D721Med (cell line): ENCODE results near the gene MXD4.
"Not testable (repeated sequence)": the region's sequence is repeated elsewhere in the genome, so short reads cannot be mapped to it uniquely, and the experiment has no call there.

Experiments used
- DNase-seq: peaks from one replicate; pipeline ENCODE4 v3.0.0; 2011; ENCODE audit warnings: low spot score; ENCODE audit not compliant: insufficient read length
- FAIRE-seq: peaks from 2 replicates; lab custom pipeline; 2011; peaks lifted over from hg19 to GRCh38; lab: Jason Lieb, UNC
- TF ChIP-seq, protein P1 (sequence below): IDR thresholded peaks from 2 replicates; pipeline ENCODE4 v1.5.1; 2012; ENCODE audit warnings: mild to moderate bottlenecking, control low read depth; ENCODE audit not compliant: insufficient read depth; ENCODE audit errors: missing control alignments

Gene MXD4

DNA sequence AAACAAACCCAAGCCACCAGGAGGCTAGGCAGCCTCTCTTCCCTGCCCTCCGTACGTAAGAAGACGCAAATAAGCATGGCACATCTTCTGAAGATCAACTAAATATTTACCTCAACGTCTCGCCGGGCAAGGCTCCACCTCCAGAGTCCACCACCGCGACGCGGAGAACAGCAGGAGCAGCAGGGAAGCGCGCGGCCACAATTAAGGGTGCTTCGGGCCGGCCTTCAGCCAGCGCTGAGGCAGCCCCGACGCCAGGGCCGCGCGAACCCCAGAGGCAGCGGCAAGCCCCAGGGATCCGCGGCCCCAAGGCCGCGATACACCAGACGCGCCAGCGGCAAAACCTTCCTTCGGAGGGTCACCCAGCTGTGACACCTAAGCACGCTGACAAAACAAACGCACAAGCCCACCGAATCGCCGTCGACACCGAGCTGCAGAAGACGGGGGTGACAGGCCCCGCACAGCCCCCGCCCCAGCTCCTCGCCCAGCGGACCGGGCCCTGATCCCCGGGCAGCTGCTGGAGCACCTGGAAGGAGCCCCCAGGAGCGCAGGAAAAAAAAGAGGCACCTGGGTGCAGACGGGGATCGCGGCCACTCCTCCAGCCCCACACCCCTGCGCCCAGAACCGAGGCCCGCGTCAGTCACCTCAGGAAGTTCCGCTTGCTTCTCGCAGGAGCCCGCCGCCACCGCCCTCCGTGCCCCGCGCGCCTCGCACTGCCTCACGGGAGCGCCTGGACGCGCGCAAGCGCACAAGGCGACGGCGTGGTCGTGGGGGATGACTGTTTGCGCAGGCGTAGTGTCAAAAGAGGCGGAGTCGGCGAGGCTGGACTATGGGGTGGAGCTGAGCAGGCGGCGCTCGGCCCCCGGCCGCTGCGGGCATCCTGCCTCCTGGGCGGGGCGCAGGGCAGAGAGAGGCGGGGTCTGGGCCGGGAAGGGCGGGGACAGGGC, 20.2 kb downstream of the MXD4 start, which contains the start of the genes HAUS3 and POLN:
TSS of gene HAUS3 (minus strand) at position 712 of the 944 bp plus-strand sequence. CDS start 1,175 bp downstream, outside the sequence.
TSS of gene POLN (minus strand) at position 712 of the 944 bp plus-strand sequence. CDS start 12,890 bp downstream, outside the sequence.
- TF ChIP-seq, protein P1, sequence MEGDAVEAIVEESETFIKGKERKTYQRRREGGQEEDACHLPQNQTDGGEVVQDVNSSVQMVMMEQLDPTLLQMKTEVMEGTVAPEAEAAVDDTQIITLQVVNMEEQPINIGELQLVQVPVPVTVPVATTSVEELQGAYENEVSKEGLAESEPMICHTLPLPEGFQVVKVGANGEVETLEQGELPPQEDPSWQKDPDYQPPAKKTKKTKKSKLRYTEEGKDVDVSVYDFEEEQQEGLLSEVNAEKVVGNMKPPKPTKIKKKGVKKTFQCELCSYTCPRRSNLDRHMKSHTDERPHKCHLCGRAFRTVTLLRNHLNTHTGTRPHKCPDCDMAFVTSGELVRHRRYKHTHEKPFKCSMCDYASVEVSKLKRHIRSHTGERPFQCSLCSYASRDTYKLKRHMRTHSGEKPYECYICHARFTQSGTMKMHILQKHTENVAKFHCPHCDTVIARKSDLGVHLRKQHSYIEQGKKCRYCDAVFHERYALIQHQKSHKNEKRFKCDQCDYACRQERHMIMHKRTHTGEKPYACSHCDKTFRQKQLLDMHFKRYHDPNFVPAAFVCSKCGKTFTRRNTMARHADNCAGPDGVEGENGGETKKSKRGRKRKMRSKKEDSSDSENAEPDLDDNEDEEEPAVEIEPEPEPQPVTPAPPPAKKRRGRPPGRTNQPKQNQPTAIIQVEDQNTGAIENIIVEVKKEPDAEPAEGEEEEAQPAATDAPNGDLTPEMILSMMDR: no peak
- peak; percentile 97 for DNase-seq
- no peak for FAIRE-seq

DNA sequence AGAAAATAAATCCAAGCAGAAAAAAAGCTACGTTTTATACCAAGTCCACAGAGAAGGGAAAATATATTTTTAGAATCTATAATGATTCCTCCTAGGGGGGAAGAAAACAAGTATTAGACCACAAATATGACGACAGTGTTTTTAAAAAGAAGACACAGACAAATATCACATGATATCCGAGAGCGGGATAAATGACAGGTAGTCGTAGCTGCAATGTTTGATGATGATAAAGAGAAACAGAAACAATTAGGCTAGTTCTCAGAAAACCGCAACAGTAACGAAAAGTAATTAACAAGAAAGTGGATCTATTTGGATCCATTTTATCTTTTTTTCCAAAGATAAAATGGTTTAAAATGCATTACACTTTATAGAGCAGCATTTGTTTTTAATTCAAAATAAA, 20.9 kb downstream of the MXD4 start:
- no peak for FAIRE-seq
- DNase-seq: no peak
- TF ChIP-seq, protein P1: no peak

DNA sequence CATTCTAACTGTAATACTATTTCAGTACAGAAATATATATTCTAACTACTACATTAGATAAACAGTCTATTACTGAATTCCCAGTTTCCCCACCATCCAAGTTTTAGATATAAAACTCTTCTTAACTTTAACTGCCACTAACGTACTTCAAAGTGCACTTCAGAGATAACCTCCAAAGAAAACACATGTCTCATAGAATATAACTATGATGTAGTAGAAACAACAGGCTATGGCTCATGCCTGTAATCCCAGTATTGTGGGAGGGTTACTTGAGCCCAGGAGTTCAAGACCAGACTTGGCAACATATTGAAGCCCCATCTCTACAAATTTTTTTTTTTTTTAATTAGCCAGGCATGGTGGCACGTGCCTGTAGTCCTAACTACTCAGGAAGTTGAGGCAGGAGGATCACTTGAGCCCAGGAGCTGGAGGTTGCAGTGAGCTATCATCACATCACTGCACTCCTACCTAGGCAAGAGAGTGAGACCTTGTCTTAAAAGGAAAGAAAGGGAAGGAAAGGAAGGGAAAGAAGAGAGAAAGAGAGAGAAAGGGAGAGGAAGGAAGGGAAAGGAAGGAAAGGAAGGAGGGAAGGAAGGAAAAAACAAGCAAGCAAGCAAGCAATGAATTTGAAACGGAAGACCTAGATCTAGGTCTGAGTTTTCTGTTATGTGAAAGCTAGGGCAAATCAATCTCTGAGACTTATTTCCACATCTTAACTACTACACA, 24.8 kb downstream of the MXD4 start:
- no peak for DNase-seq
- TF ChIP-seq, protein P1: no peak
- no peak for FAIRE-seq

DNA sequence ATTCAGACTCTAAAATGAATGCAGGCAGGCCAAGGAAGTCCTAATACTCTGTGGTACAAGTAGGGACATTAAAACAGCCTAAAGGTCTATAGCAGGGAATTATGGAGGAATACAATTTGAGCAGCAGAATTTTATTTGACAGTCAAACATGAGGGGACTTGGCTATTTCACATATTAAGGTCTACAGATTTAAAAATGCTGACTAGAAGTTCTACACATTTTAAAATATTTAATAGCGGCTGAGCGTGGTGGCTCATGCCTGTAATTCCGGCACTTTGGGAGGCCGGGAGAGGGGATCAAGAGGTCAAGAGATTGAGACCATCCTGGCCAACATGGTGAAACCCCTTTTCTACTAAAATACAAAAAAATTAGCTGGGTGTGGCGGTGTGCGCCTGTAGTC, 30.8 kb downstream of the MXD4 start:
- FAIRE-seq (no peak), DNase-seq (no peak)
- TF ChIP-seq, protein P1: no peak

DNA sequence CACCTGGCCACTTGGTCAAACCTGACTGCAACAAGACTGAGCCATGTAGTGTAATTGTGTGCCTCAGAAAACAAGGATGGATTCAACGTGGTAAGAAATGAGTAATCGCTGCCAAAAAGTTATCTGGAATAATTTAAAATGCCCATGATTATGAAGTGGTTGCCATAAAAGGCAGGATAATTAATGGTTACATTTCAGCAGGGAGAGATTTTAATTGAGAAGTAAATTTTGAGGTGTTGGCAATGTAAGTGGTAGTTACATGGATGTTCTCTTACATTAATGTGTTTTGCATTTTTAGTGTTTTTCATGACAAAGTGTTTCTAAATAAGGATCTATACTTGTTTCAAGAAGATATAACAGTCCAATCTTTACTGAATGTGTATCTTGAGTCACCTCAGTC, 35.6 kb downstream of the MXD4 start:
- no peak for DNase-seq
- no peak for FAIRE-seq

DNA sequence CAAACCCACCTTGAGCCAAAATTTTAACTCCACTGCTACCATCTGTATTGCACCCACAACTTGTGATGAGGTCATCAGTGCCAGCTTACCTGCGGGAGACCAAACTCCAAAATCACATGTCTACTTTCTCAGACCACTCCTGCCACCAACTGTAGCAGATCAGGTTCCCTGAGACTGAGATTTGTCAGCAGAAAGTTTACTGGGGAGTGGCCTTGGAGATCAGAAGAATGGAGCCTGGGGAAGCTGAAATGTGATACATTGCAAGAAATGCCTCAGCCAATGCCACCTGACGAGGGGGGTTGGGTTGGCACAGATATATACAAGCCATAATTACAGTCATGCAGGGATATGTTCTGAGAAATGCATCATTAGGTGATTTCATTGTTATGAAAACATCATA, 39.1 kb downstream of the MXD4 start:
- TF ChIP-seq, protein P1: no peak
- DNase-seq: no peak
- FAIRE-seq: no peak

More for the DNA sequence above, 35.6 kb downstream of the MXD4 start:
- TF ChIP-seq, protein P1: no peak

DNA sequence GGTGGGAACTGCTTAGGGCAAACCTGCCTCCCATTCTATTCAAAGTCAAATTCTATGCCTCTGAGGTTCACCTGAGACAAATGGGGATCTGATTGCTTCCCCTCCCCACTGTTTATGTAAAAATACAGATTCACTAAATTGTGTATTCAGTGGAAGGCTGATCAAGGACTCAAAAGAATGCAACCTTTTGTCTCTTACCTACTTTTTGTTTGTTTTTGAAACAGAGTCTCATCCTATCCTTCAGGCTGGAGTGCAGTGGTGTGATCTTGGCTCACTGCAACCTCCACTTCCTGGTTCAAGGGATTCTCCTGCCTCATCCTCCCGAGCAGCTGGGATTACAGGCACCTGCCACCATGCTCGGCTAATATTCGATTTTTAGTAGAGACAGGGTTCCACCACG, 40.5 kb downstream of the MXD4 start:
- not testable (repeated sequence) for FAIRE-seq, DNase-seq
